Inferior parietal cortex (tissue), 1 donor: ENCODE results near the gene SPATA31E1.
A peak's percentile ranks its signal among the peaks of the same experiment; 100 is the strongest.

ENCODE experiments used
- DNase-seq: peaks from one replicate; pipeline ENCODE4 v3.0.0-alpha.2; 2016; ENCODE audit errors: extremely low spot score

Gene SPATA31E1

DNA sequence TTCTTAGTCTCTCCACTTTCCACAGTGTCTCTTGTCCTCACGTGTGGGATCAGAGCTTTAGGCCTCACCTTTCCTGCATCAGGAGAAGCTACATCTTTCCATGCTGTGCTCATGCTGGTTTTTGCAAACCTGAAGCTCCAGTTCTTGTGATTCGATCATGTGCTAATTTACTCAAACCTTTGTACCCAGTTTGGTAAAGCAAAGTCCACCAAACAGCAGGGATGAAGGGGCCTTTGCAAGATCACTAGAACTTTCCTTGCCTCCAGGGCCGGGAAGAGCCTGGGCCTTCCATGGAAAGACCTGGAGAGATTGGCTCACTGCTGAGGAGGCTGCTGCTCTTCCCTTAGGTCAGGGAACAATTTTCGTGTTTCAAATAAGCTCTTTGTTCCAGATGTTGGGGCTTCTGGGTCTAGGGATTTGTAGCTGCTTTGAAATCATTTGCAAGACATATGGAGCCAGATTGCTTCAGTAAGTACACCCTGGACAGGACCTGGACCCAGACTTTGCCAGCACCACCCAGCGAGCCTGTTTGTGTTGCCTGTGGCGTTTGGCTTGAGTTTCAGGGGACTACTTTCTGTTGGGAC is 18.7 kb upstream of the SPATA31E1 start:
- DNase-seq: no peak

DNA sequence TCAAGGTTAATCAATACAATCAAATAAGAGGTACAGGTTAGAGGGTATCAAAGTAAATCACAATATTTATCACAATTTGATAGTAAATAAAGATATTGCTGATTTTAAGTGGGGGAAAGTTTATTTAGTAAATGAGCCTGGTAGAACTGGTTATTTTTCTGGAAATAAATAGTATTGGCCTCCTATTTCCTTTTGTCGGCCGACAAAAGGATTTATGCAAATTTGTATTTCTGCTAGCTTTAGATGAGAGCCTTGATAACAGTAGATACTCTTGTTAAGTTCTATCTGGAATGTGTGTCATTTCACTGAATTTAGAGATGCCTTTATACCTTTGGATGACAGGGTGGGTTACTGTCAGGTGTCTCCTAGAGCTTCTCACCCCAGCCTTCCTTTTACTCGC is 17.8 kb upstream of the SPATA31E1 start:
- no peak for DNase-seq

DNA sequence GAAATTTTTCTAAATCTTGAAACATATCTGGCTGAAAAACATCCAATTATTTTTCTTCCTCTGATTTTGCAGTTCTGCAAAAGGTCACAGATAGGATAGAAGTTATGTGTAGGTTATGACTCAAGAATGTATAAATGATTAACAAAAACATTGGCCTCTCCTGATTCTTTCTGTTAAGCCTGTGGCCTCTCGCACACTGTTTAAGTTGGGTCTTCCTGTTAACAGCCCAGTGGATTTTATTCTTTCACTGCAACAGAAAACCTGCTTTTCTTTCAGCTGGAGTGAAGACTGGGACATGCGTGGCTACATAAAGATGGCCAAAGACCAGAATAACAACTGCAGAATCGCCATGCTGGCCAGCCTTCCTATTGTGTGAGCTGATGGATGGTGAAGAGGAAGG is 17.1 kb upstream of the SPATA31E1 start:
- no peak for DNase-seq

DNA sequence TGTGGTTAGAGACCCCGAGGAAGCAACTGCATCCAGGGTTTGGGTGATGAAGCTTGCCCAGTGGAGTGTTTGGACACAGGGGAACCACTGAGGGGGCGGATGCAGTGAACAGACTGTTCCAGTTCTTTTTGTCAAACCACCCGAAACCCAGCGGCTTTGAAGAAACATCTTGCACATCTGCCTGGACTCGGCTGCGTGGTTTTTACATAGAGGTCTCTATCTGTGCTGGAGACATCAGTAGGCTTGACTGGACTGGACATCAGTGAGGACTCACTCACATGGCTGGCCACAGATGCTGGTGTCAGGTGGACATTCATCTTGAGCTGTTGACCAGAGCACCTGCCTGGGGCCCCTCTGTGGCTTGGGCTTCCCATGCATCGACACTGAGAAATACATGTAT is 15.3 kb upstream of the SPATA31E1 start:
- no peak for DNase-seq

DNA sequence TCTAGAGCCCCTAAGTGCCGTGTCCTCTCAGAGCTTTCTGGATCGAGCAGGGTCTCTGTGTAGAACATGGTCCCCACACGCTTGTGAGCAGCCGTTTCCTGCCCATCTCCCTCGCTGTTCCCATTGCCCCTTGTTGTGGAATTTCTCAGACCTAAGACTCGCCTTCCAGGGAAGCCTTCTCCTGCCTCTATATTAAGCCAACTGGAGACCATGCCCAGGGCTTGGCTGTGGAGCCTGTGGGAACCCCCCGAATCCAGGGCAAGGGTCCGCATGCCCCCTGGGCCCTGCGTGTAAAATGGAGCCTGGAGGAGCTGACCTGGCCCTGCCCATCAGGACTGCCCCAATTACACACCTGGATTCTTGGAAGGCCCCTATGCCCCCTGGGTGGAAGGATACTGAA is 14.5 kb upstream of the SPATA31E1 start:
- no peak for DNase-seq

GRCh38 chr9:87868635-87869034 is 14.0 kb upstream of the SPATA31E1 start:
- DNase-seq: no peak

DNA sequence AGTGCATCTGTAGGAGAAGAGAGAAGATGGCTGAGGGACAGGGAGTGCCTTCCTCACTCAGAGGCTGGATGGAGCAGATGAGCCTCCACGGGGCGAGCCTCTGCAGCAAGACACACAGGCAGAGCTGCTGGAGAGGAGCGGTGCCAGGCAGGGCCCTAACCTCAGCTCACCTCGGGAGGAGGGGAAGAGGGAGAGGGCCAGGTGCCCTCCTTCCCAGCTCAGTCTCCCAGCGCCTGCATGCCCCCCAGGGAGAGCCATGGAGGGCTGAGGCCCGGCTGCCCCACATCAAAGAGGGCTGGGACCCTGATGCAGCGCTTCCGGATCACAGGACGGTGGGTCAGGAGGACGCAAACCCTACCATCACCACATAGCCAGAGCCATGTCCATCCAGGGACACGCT is 13.6 kb upstream of the SPATA31E1 start:
- no peak for DNase-seq

- no peak for DNase-seq
Measured at GRCh38 chr9:87871425-87872078, 11.1 kb upstream of the SPATA31E1 start.

DNA sequence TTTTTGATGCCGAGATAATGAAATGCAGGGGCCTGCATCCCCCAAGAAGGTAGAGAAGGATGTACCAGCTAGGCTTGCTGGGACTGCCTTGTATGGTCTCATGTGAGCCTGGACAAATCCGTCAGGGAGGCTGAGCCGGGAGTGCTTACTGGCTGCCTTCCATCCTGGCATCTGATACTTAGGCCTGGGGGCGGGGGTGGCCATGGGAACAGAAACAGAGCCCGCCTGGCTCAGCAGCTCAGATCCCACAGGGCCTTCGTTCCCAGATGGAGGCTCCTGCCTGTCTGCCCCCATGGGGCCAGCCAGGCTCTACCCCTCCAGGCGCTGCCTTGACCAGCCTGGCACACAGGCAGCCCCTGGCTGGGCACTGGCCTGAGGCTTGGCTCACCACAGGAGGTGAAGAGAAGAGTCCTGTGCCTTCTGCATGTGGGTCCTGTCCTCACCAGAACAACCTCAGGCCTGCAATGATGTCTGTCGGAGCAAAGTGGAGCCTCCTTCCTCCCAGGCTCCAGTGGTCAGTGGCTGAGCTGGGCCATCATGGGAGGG is 10.5 kb upstream of the SPATA31E1 start:
- no peak for DNase-seq

DNA sequence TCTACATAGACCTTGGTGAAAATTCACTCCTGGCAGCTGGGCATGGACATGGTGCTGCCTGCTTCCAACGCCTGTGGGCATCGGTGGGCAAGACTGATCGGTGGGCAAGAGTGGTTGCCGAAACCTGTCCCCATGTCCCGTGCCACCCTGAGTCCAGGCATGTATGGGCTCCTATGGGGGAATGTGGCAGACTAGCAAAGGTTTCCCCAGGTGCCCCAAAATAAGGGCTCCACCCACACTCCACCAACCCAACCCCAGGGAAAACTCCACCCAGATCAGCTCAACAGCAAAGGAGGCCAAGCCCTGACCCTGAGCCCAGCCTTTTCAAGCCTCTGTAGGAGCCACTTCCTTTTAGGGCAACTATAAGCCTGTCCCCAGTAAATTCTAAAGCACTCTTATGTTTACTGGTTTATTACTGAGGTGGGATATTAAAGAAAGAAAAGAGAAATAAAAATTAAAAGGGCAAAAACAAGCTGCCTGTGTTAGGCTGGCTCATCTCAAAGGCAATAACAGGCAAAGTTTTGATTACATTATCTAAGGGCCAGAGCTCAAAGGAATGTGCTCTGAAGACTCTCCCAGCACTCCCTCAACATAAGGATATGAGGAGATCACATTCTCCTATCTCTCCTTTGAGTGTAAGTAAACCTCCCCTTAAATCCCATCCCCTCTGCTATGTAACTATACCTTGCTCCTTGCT is 8.9 kb upstream of the SPATA31E1 start:
- no peak for DNase-seq

DNA sequence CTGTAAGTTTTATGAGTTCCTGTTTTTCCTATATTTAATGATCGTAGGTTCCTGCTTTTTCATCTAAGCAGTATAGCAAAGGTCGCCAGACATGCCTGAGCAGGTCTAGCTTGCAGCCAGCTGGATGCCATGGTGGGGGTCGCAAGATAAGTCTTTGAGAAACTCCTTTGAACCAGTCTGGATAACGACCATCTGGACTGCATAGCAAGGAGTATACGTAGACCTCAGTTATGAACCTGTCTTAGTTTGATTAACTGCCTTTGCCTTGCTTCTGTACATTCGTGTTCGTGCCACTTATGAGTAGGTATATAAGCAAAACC is 8.4 kb upstream of the SPATA31E1 start:
- DNase-seq: no peak

- DNase-seq: no peak
Measured at GRCh38 chr9:87875060-87875459, 7.6 kb upstream of the SPATA31E1 start.

DNA sequence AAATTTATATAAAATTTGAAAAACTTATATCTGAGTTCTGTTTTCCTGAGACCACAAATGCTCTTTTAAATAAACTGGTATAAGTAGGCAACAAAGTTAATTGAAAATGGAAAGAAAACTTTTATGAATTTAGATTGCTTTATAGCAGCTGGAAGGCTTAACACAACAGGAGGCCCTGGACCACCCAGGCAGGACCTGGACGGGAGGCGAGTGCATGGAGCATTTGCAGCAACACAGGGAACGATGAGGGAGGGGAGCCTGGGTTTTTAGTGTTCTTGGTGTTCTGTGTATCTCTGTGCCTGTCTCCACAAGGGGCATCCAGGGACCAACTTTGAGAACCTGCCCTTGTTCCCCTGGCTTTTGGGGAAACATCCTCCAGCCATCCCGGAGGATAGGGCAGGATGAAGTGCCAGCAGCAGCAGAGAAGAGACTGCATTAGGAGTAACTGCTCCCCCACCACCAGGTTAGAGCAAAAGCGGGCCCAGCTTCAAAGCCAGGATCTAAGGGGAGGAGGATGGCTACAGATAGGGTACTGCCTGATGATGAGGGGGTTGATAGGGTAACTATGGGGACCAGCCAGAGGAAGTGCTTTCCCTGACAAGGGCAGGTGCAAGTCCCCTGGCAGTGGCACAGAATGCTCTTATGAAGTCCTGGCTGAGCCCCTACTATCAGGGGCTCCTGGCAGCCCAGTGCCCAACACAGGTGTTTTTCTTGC is 6.7 kb upstream of the SPATA31E1 start:
- DNase-seq: no peak

DNA sequence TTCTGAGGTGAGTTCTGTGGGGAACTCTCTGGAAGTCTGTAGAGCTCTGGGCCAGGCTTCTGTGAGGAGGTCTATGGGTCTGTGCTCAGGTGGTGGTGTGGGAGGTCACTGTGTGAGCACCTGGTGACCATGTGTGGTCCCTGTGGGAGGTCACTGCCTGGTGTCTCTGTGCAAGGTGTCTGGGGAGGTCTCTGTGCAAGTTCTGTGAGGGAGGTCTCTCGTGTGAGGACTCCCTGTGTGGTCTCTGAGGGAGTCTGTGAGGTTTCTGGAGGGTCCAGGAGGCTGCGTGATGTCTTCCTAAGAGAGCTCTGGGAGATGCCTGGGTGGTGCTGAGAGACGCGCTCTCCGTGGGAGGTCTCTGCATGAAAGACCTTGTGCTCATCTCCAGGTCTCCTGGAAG is 6.0 kb upstream of the SPATA31E1 start:
- DNase-seq: no peak

DNA sequence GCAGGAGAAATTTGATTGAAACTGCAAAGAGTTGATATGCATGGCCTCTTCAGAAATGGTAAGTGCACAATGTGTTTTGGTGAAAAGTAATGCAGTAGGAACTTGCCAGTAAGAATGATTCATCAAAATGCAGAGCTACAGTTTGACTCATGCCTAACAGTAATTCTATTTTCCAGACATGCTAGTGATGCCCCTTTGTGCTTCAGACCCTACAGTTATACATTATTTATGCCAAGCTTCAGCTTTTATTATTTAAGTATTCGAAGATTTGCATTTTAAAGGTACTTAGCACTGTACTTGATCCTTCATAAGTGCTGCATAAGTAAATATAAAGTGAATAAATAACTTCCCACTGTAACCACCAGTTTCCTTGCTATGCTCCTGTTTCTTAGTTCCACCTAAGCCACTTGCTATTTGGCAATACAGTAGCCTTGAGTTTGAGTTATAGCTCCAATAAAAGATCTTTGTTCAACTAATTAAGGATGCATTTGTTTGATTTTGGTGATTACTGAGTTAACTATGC is 3.6 kb upstream of the SPATA31E1 start:
- peak; percentile 17 for DNase-seq

DNA sequence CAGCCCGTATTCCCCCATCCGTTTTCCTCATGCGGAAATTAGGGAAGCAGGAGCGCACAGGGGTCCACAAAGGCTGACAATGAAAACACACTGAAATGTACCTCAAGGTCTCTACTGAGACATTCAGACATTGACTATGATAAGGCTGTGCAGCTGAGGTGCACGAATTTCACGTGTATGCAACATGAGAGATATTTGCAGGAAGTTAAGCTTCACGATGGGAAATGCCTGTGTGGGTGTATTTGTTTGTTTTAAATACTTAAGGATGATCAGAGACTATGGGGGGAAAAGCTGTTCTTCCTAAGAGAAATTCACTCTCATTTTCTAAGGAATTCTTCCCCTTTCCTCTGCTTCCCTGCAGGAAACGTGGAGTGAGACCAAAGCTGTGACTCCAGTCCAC is 2.6 kb upstream of the SPATA31E1 start:
- no peak for DNase-seq

DNA sequence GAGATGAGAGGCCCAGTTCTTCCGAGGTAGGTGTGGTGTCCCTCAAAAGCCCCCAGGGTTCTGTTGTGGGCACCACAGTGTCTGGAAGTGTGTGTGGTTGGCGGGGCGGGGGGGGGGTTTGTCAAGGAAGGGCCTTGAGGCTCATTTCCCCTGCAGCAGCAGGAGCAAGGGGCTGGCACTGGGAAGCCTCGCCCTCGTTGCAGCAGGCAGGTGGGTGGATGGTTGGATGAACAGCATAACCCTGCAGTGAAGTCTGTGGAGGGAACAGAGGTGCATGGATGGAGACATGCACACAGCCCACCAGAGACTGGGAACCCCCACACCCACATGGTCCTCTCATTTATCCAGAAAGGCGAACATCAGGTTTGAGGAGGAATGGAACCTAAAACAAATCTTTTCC is 2.0 kb upstream of the SPATA31E1 start:
- no peak for DNase-seq

DNA sequence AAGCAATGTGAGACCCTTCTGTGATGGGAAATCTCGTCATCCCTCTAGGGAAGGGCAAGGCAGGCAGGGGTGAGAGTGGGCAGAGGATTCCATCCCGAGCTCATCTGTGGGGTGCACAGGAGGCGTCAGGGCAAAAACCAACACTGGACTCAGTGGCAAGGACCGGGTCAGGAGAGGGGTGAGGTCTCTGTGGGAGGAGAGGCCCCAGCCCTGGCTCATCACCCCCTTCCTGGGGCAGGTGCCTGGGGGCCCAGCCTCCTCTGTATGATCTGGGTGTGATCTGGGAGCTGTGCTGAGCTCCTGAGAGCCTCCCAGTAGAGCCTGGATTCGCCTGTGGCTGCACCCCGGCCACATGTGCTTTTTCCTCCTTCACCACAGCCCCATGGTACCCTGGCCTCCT is 597 bp downstream of the SPATA31E1 start:
- no peak for DNase-seq

DNA sequence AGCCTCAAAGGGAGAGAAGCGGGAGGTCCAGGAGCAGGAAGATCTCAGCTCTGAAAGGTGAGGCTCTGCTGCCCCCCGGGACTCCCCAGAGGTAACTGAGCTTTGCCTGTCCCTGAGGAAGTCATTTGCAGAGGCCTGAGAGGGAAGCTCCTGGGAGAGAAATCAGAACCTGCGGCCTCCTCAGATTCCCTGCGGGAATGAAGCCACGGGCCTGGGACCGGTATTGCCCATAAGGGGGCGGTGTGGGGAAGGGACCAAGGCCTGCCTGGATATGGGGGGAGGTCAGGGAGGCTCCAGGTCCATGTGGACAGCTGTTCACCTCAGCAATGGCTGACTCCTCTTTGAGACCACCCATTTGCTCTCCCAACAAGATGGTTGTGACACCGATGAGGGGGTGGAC is 1.3 kb downstream of the SPATA31E1 start:
- DNase-seq: no peak

DNA sequence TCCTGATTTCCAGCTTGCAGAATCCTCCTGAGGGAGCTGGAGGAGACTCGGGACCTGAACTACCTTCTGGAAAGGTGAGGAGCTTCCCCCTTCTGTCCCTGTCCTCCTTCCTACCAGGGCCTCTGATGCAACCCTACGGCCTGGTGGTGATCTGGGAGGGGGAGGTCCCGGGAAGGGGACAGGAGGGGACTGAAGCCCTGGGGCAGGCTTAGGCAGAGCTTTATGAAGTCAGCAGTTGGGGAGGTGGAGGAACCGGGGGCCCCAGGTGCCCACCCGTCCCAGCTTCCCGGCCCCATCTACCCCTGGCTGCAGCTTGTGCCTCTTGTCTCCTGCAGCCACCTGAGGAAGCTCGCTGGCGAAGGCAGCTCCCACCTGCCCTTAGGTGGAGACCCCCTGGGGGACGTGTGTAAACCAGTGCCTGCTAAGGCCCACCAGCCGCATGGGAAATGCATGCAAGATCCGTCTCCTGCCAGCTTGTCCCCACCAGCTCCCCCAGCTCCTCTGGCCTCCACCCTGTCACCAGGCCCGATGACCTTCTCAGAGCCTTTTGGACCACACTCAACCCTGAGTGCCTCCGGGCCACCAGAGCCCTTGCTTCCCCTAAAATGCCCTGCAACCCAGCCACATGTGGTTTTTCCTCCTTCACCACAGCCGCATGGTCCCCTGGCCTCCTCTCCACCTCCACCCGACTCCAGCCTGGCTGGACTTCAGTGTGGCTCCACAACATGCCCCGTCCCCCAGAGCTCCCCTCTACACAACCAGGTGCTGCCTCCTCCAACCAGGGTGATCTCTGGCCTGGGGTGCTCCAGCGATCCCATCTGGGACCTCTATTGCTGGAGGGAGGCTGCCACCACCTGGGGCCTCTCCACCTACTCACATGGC is 2.1 kb downstream of the SPATA31E1 start:
- no peak for DNase-seq

GRCh38 chr9:87885484-87886189 is 3.0 kb downstream of the SPATA31E1 start:
- no peak for DNase-seq
